Mesothelial cell of epicardium (in vitro differentiated cells): ENCODE measurements around the gene TCF4. TPM values are rescaled to one million over a fixed set of nuclear protein-coding genes. Genes with fewer than 3 reads are reported as not detected.

ENCODE experiments used
- DNase-seq, 2 experiments: peaks; one replicate each; pipeline ENCODE4 v3.0.0; 2021; ENCODE audit warnings: low spot score in 2 of 2; ENCODE audit not compliant: unreplicated experiment in 2 of 2
- H3K27ac Mint-ChIP-seq: 2 replicates; pipeline ENCODE4 v1.8.0; 2021; ENCODE audit warnings: mixed read lengths
- H3K27me3 Mint-ChIP-seq: 2 replicates; pipeline ENCODE4 v1.8.0; 2021; ENCODE audit warnings: low read depth, mixed read lengths
- H3K36me3 Mint-ChIP-seq: 2 replicates; pipeline ENCODE4 v1.8.0; 2021; ENCODE audit warnings: mixed read lengths
- H3K4me1 Mint-ChIP-seq: 2 replicates; pipeline ENCODE4 v1.8.0; 2021; ENCODE audit warnings: mixed read lengths
- H3K4me3 Mint-ChIP-seq: 2 replicates; pipeline ENCODE4 v1.8.0; 2021; ENCODE audit warnings: mild to moderate bottlenecking, moderate library complexity, mixed read lengths
- H3K9me3 Mint-ChIP-seq: 2 replicates; pipeline ENCODE4 v1.8.0; 2021; ENCODE audit warnings: mixed read lengths
- CTCF ChIP-seq: fragments of 200-600 bp; sonication (generic); IDR thresholded peaks from one replicate; pipeline ENCODE4 v1.5.0; 2021; ENCODE audit warnings: antibody characterized with exemption; ENCODE audit not compliant: unreplicated experiment
- total RNA-seq: library from RNA; stranded (reverse); gene quantifications from 3 replicates; pipeline ENCODE4 v1.2.1, GENCODE V29; 2021

The TCF4 gene
- total RNA-seq, 1 donor from 2014 or later = 224 TPM

GRCh38 chr18:55557211-55557610, 30.8 kb downstream of the TCF4 start:
- Mint-ChIP-seq H3K36me3 (peaks cover 13% of the 10 kb centered on the region), H3K9me3 (no peaks in the 10 kb centered on the region), H3K4me1 (peaks cover 14% of the 10 kb centered on the region), H3K27me3 (no peaks in the 10 kb centered on the region), H3K4me3 (no peak overlapping the region), H3K27ac (no peak overlapping the region)
- no peak for TF ChIP-seq CTCF
- no peak for DNase-seq

GRCh38 chr18:55555395-55556027, 32.5 kb downstream of the TCF4 start:
- no peak overlapping the region for H3K4me3 Mint-ChIP-seq
- peaks cover 19% of the 10 kb centered on the region for H3K4me1 Mint-ChIP-seq
- no peak for TF ChIP-seq CTCF
- peaks cover 12% of the 10 kb centered on the region for H3K36me3 Mint-ChIP-seq
- no peaks in the 10 kb centered on the region for H3K9me3 Mint-ChIP-seq
- no peaks in the 10 kb centered on the region for H3K27me3 Mint-ChIP-seq
- peak overlapping the region; percentile 53 for H3K27ac Mint-ChIP-seq
- no peak for DNase-seq

- Mint-ChIP-seq H3K27ac (no peak overlapping the region), H3K4me3 (no peak overlapping the region), H3K36me3 (peaks cover 10% of the 10 kb centered on the region), H3K4me1 (peaks cover 36% of the 10 kb centered on the region), H3K9me3 (no peaks in the 10 kb centered on the region), H3K27me3 (no peaks in the 10 kb centered on the region)
- TF ChIP-seq CTCF = no peak
- DNase-seq = no peak
Observed at GRCh38 chr18:55552526-55553189, 35.3 kb downstream of the TCF4 start.

GRCh38 chr18:55551227-55551626, 36.8 kb downstream of the TCF4 start:
- Mint-ChIP-seq H3K4me1 (peaks cover 49% of the 10 kb centered on the region), H3K27me3 (no peaks in the 10 kb centered on the region), H3K36me3 (peaks cover 10% of the 10 kb centered on the region), H3K27ac (no peak overlapping the region), H3K4me3 (no peak overlapping the region), H3K9me3 (no peaks in the 10 kb centered on the region)
- TF ChIP-seq CTCF = no peak
- no peak for DNase-seq

- no peak overlapping the region for H3K4me3 Mint-ChIP-seq
- H3K27me3 Mint-ChIP-seq = no peaks in the 10 kb centered on the region
- H3K4me1 Mint-ChIP-seq = peaks cover 44% of the 10 kb centered on the region
- peaks cover 10% of the 10 kb centered on the region for H3K36me3 Mint-ChIP-seq
- no peak overlapping the region for H3K27ac Mint-ChIP-seq
- H3K9me3 Mint-ChIP-seq = no peaks in the 10 kb centered on the region
- no peak for TF ChIP-seq CTCF
- no peak for DNase-seq
Observed at GRCh38 chr18:55550471-55550870, 37.5 kb downstream of the TCF4 start.
